Bronchial epithelial cell (primary cell): ENCODE measurements around the gene BTBD1. TPM values are rescaled to one million over a fixed set of nuclear protein-coding genes. Genes with fewer than 3 reads are reported as not detected.

Experiments used
- DNase-seq: peaks from one replicate; pipeline ENCODE4 v3.0.0-alpha.2; 2010; ENCODE audit warnings: low read depth
- FAIRE-seq: peaks from 2 replicates; lab custom pipeline; 2011; peaks lifted over from hg19 to GRCh38; lab: Jason Lieb, UNC
- H3K27me3 ChIP-seq: 2 replicates; pipeline ENCODE4 v1.5.1; 2011; ENCODE audit warnings: low read length; ENCODE audit not compliant: control insufficient read depth, insufficient read depth
- H3K36me3 ChIP-seq: 2 replicates; pipeline ENCODE4 v1.5.1; 2011; ENCODE audit warnings: low read length; ENCODE audit not compliant: control insufficient read depth, insufficient read depth
- H3K4me3 ChIP-seq: 2 replicates; pipeline ENCODE4 v1.5.1; 2011; ENCODE audit warnings: mild to moderate bottlenecking, low read depth, low read length, control low read depth
- total RNA-seq: library from RNA; depleted of rRNA; stranded (reverse); fragments of >200 nt; gene quantifications from 2 replicates; pipeline ENCODE4 v1.2.1, GENCODE V29; 2014
- TF ChIP-seq, protein P1 (sequence below): IDR thresholded peaks from 2 replicates; pipeline ENCODE4 v1.5.1; 2011; ENCODE audit warnings: mild to moderate bottlenecking, moderate library complexity, low read length, control low read depth, inconsistent platforms; ENCODE audit not compliant: insufficient read depth, severe bottlenecking

BTBD1 gene
- total RNA-seq, 1 donor from 2014 or later, result 78.2 TPM

DNA sequence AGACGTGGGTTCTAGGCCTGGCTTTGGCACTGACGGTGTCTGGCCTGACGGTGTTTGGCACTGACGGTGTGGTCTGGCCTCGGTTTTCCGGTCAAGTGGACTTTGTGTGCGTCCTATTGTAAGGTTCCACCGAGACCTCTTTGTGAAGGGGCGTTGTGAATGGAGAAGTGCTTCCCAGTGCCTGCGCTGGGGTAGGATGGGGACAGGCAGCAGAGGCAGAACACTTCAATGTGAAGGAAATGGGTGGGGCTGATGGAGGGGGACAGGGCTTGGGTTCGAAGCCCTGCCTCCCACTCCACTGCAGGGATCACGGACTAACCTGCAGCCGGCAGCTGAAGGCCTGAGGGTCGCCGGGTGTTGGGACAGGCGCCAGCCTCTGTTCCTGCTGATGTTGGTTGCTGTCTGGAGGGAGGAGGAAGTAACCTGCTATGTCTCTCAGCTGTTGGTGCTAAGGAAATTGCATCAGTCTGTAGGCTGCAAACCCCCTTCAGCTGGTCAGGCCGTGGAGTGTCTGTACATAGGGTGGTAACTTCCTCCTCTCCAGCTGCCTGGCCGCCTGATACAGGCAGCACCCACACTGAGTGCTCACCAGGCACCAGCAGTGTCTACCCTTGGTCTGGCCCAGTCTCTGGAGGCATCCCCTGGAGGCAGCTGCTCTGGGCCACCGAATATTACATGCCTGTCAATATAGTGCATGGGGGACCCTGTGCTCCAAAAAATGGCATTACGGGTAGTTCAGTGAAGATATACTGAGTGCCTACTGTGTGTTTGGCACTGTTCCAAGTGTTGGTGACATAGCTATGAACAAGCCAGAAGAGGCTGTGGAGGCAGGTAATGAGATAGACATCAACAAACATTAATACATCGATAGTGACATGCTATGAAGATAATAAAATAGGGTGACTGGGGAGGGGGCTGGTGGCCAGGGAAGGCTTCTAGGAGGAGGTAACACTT, 41.5 kb upstream of the BTBD1 start:
- Histone ChIP-seq H3K27me3 (no peaks in the 10 kb centered on the region), H3K36me3 (no peaks in the 10 kb centered on the region), H3K4me3 (peak overlapping the region; percentile 48)
- TF ChIP-seq, protein P1, sequence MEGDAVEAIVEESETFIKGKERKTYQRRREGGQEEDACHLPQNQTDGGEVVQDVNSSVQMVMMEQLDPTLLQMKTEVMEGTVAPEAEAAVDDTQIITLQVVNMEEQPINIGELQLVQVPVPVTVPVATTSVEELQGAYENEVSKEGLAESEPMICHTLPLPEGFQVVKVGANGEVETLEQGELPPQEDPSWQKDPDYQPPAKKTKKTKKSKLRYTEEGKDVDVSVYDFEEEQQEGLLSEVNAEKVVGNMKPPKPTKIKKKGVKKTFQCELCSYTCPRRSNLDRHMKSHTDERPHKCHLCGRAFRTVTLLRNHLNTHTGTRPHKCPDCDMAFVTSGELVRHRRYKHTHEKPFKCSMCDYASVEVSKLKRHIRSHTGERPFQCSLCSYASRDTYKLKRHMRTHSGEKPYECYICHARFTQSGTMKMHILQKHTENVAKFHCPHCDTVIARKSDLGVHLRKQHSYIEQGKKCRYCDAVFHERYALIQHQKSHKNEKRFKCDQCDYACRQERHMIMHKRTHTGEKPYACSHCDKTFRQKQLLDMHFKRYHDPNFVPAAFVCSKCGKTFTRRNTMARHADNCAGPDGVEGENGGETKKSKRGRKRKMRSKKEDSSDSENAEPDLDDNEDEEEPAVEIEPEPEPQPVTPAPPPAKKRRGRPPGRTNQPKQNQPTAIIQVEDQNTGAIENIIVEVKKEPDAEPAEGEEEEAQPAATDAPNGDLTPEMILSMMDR, result no peak
- FAIRE-seq (no peak), DNase-seq (peak; percentile 41)

DNA sequence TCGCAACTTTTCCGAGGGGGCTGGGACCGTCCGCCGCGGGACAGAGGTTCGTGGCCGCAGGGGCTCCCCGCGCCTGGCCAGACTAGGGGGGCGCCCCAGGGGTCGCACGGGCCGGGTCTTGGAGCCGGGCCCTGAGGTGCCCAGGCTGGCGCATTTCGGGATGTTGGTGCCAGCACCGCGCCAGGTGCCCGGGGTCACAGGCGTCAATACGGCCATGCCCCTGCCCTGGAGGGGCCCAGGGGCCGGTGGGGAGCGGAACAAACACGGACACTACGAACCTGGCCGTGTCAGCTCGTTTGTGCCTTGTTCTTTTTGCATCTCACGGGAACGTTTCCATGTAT, 40.8 kb upstream of the BTBD1 start:
- no peaks in the 10 kb centered on the region for H3K27me3 ChIP-seq
- no peaks in the 10 kb centered on the region for H3K36me3 ChIP-seq
- TF ChIP-seq, protein P1, result no peak
- FAIRE-seq (no peak), DNase-seq (no peak)
- H3K4me3 ChIP-seq, result peak overlapping the region; percentile 48

DNA sequence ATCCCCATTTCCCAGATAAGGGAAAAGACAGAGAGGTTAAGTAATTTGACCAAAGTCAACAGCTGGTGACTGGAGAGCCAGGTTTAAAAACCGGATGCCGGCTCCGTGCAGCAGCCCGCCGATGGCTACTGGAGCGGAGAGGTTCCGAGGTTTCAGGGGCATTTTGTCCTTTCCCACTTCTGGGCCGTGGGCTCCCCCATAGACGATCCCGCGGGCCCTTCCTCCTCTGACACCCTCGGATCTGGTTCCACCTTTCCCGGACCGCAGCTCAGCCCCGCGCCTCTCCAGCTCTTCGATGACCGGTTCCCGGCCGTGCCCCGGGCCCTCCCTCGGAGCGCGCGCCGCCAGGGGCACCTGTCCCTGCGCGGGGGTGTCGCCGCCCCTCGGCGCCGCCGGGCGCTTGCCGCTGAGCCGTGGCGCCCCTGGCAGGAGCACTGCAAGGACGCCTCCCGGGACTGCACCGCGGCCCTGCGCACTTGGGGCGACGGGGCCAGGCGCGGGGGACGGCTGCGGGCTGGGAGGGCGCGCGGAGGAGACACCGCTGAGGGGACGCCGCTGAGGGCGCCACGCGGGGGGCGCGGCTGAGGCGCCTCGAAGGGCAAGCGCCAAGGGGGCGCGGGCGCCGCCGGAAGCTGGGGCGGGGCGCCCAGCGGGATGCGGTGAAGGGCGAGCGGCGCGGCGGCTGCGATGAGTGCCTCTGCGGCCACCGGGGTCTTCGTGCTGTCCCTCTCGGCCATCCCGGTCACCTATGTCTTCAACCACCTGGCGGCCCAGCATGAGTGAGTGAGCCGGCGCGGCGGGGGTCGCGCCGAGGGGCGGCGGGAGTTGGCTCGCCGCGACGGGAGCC, 40.2 kb upstream of the BTBD1 start, which contains the start of gene TM6SF1:
Gene TM6SF1 (plus strand): TSS at position 652 of the 847 bp plus-strand sequence. CDS start 36 bp downstream, at position 688.
- H3K36me3 ChIP-seq, result no peaks in the 10 kb centered on the region
- H3K27me3 ChIP-seq, result no peaks in the 10 kb centered on the region
- H3K4me3 ChIP-seq, result peak within 1 kb of the TSS; percentile 48
- TF ChIP-seq, protein P1, result no peak
- FAIRE-seq (no peak), DNase-seq (no peak)

DNA sequence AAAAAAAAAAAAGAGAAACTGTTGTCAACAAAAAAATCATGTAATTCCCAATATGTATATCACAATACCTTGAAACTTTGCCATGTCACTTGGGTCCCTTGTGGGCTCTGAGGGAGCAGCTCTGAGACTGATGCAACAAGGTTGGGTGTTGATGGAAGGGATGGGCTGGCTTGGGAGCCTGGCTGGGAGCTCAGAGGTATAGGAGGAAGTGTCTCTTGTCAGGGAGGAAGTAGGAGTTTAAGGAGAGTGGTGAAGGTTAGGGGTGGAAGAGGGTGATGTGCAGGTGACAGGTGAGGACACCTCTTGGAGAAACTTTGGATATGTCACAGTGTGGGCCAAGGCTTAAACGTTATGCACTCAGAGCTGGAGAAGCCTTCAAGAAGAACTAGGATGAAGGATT, 38.4 kb upstream of the BTBD1 start:
- H3K27me3 ChIP-seq, result no peaks in the 10 kb centered on the region
- H3K4me3 ChIP-seq, result no peak overlapping the region
- DNase-seq, result no peak
- TF ChIP-seq, protein P1, result no peak
- peak; percentile 76 for FAIRE-seq
- H3K36me3 ChIP-seq, result no peaks in the 10 kb centered on the region

DNA sequence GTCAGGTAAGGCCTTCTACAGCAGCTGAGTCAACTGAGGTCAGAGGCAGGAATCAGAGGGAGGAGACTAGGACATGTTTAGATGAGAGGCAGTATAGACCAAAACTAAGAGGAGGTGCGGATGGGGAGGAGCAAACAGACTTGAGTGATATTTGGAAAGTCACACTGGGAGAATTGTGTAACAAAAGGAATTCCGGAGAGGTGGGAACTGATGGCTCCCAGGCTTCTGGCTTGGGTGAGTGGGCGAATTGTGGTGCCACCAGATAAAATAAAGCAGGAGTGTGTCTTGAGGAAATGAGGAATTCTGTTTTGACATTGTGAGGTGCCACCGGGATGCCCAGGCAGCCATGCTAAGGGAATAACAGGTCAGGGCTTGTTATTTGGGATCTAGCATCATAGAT, 37.1 kb upstream of the BTBD1 start:
- no peak for FAIRE-seq
- H3K27me3 ChIP-seq, result no peaks in the 10 kb centered on the region
- TF ChIP-seq, protein P1, result no peak
- no peaks in the 10 kb centered on the region for H3K36me3 ChIP-seq
- H3K4me3 ChIP-seq, result no peak overlapping the region
- no peak for DNase-seq
